RWPE2 (cell line): Measurements from ENCODE around the gene POU4F3.

Experiments
- ATAC-seq: fragments of 200-7000 bp; cut with Tn5 transposase; 3 replicates; pipeline ENCODE4 v1.9.1; 2021; ENCODE audit warnings: low read depth
- DNase-seq: peaks from one replicate; pipeline ENCODE4 v3.0.0-alpha.2; 2020; ENCODE audit warnings: low spot score
- H3K27ac ChIP-seq: fragments of 450-650 bp; 2 replicates; pipeline ENCODE4 v1.5.1; 2017; ENCODE audit warnings: mild to moderate bottlenecking; ENCODE audit not compliant: poor library complexity, severe bottlenecking
- H3K27me3 ChIP-seq: fragments of 250-450 bp; sonication (Bioruptor Pico); 2 replicates; pipeline ENCODE4 v1.5.1; 2021; ENCODE audit warnings: mild to moderate bottlenecking, moderate library complexity; ENCODE audit not compliant: insufficient read depth, poor library complexity, severe bottlenecking
- H3K36me3 ChIP-seq: fragments of 250-450 bp; sonication (Bioruptor Pico); 2 replicates; pipeline ENCODE4 v1.5.1; 2020; ENCODE audit warnings: low read depth, mild to moderate bottlenecking, moderate library complexity
- H3K4me1 ChIP-seq: fragments of 250-450 bp; sonication (Bioruptor Pico); 2 replicates; pipeline ENCODE4 v1.5.1; 2021; ENCODE audit warnings: mild to moderate bottlenecking, moderate library complexity; ENCODE audit not compliant: insufficient read depth, poor library complexity, severe bottlenecking
- H3K4me3 ChIP-seq: fragments of 250-450 bp; sonication (Bioruptor Pico); 2 replicates; pipeline ENCODE4 v1.5.1; 2021; ENCODE audit warnings: mild to moderate bottlenecking, moderate library complexity; ENCODE audit not compliant: severe bottlenecking
- H3K9me3 ChIP-seq: fragments of 250-450 bp; sonication (Bioruptor Pico); 2 replicates; pipeline ENCODE4 v1.5.1; 2021; ENCODE audit warnings: mild to moderate bottlenecking, moderate library complexity; ENCODE audit not compliant: severe bottlenecking
- TF ChIP-seq, protein P1 (sequence below): fragments of 450-650 bp; IDR thresholded peaks from one replicate; pipeline ENCODE4 v1.5.1; 2017; ENCODE audit warnings: mild to moderate bottlenecking, moderate library complexity; ENCODE audit not compliant: poor library complexity, severe bottlenecking

Gene POU4F3

DNA sequence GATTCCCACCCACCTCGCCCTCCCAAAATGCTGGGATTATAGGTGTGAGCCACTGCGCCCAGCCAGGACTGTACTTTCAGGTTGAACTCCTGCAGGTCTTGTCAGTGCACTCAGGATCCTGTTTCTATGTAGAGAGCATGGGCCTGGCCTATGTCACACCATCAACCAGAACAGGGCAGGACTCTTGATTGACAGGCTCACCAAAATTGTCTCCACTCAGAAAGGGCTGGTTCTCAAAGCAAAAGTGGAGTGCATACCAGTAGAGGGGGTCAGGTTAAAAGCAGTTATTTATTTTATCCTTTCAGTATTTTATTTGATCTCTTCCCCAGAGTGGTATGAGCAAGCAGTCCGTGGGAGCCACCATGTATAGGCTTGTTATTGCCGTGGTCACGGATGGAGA is 27.4 kb upstream of the POU4F3 start:
- Histone ChIP-seq H3K27ac (no peak overlapping the region), H3K4me3 (no peak overlapping the region), H3K36me3 (no peaks in the 10 kb centered on the region), H3K4me1 (no peaks in the 10 kb centered on the region), H3K9me3 (no peaks in the 10 kb centered on the region), H3K27me3 (peaks cover 17% of the 10 kb centered on the region)
- ATAC-seq (no peak), DNase-seq (no peak)
- TF ChIP-seq, protein P1, sequence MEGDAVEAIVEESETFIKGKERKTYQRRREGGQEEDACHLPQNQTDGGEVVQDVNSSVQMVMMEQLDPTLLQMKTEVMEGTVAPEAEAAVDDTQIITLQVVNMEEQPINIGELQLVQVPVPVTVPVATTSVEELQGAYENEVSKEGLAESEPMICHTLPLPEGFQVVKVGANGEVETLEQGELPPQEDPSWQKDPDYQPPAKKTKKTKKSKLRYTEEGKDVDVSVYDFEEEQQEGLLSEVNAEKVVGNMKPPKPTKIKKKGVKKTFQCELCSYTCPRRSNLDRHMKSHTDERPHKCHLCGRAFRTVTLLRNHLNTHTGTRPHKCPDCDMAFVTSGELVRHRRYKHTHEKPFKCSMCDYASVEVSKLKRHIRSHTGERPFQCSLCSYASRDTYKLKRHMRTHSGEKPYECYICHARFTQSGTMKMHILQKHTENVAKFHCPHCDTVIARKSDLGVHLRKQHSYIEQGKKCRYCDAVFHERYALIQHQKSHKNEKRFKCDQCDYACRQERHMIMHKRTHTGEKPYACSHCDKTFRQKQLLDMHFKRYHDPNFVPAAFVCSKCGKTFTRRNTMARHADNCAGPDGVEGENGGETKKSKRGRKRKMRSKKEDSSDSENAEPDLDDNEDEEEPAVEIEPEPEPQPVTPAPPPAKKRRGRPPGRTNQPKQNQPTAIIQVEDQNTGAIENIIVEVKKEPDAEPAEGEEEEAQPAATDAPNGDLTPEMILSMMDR = no peak

DNA sequence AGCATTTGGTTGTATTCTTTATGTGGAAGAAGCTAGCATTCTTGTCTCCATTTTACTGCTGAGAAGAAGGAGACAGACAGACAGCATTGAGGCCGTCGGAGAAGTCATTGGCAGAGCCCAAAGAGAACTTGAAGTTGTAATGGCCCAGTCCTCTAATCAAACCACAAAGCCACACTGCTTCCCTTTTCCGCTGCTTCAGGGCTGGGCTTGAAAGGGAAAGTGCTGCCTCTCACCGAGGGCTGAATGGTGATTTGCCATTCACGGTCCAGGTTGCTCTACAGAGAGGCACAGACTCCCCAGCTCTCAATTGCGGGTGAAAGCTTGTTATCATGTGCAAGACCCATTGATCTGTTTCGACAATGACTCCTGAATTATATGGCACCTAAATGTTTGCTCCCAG is 25.6 kb upstream of the POU4F3 start:
- no peak overlapping the region for H3K27ac ChIP-seq
- no peak for ATAC-seq

DNA sequence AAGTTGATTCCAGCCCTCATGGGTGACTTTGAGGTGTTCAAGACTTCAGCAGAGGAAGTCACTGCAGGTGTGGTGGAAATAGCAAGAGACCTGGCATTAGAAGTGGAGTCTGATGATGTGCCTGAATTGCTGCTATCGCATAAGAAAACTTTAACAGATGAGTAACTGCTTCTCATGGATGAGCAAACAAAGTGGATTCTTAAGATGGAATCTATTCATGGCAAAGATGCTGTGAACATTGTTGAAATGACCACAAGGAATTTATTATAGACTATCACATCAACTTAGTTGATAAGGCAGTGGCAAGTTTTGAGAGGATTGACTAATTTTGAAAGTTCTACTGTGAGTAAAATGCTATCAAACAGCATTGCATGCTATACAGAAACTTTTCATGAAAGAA is 17.1 kb upstream of the POU4F3 start:
- TF ChIP-seq, protein P1 = no peak
- no peak overlapping the region for H3K4me3 ChIP-seq
- no peaks in the 10 kb centered on the region for H3K9me3 ChIP-seq
- DNase-seq = no peak
- H3K27me3 ChIP-seq = peaks cover 7% of the 10 kb centered on the region
- H3K27ac ChIP-seq = no peak overlapping the region
- H3K4me1 ChIP-seq = no peaks in the 10 kb centered on the region
- no peak for ATAC-seq
- no peaks in the 10 kb centered on the region for H3K36me3 ChIP-seq

More for the DNA sequence above, 25.6 kb upstream of the POU4F3 start:
- DNase-seq = no peak
- Histone ChIP-seq H3K9me3 (no peaks in the 10 kb centered on the region), H3K4me3 (no peak overlapping the region), H3K4me1 (no peaks in the 10 kb centered on the region), H3K27me3 (peaks cover 17% of the 10 kb centered on the region), H3K36me3 (no peaks in the 10 kb centered on the region)
- TF ChIP-seq, protein P1 = no peak

DNA sequence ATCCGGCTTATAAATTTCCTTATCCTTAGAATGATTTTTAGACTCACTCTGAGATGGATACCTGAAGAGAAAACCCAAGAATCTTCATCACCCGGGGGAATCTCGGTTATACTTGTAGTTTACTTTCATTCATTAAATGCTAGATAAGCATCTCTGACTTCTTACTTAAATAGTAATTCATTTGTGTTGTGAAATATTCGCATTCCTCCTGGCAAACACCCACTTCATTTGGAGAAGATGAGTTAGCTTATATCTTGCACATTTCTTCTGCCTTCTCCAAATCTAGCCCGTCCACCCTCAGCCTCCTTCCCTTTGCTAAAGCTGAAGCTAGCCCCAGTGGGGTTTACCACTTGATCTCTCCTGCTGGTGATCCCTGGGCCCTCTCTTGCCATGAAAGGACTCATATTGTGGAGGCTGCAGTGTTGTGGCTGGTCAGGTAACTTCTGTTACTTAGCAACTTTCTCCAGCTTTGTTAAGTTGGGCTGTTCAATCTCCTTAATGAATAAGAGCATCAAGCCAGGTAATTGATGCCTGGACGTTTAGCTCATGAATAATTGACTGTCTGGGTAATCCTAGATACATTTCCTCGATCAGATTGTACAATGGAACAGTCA is 11.3 kb upstream of the POU4F3 start:
- no peak; the same call in 2 of the 3 replicates for ATAC-seq
- Histone ChIP-seq H3K27ac (no peak overlapping the region), H3K27me3 (peaks cover 40% of the 10 kb centered on the region), H3K4me3 (no peak overlapping the region), H3K4me1 (no peaks in the 10 kb centered on the region), H3K9me3 (no peaks in the 10 kb centered on the region), H3K36me3 (no peaks in the 10 kb centered on the region)
- TF ChIP-seq, protein P1 = no peak
- DNase-seq = no peak

DNA sequence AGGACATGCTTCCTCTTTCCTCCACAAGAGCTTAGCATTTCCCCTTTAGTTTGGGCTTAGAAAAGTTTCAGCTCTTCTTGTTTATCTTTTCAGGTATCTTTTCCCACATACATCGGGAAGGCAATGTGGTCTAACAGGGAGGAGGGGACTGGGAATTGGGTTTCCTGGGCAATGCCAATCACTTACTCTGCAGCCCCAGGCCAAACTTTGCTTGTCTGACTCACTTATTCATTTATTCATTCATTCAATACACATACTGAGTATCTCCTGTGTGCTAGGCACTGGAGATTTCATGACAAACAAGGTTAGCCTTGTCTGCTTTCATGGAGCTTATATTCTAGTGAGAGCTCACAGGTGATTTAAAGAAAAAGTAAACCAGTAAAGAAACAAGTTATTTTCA is 10.7 kb upstream of the POU4F3 start:
- Histone ChIP-seq H3K9me3 (no peaks in the 10 kb centered on the region), H3K4me1 (no peaks in the 10 kb centered on the region), H3K36me3 (no peaks in the 10 kb centered on the region), H3K27ac (no peak overlapping the region), H3K4me3 (no peak overlapping the region), H3K27me3 (peaks cover 44% of the 10 kb centered on the region)
- TF ChIP-seq, protein P1 = no peak
- no peak for ATAC-seq
- DNase-seq = no peak
